ENCODE data around the gene SLC39A3.
"Not testable (repeated sequence)": the region's sequence is repeated elsewhere in the genome, so short reads cannot be mapped to it uniquely, and the experiment has no call there.

The SLC39A3 gene

GRCh38 chr19:2723747-2724146 lies 16.1 kb downstream of the SLC39A3 start:
- DNase-seq (ENCODE audit: low read depth in 1 of 2, low spot score in 1 of 2) = no peak

- no peak for DNase-seq (ENCODE audit: low read depth in 1 of 2, low spot score in 1 of 2)
Measured at GRCh38 chr19:2723345-2723715, 16.5 kb downstream of the SLC39A3 start.

GRCh38 chr19:2722541-2723344 lies 17.1 kb downstream of the SLC39A3 start:
- no peak for DNase-seq (ENCODE audit: low read depth in 1 of 2, low spot score in 1 of 2)

GRCh38 chr19:2721570-2722540 lies 18.0 kb downstream of the SLC39A3 start:
- no peak for DNase-seq (ENCODE audit: low read depth in 1 of 2, low spot score in 1 of 2)

- no peak for DNase-seq (ENCODE audit: low read depth in 1 of 2, low spot score in 1 of 2)
Measured at GRCh38 chr19:2720777-2721569, 18.8 kb downstream of the SLC39A3 start, which contains the start of gene DIRAS1. TSS of gene DIRAS1 (minus strand) at chr19:2721372. CDS start at chr19:2717806, 3,566 bp downstream.

GRCh38 chr19:2719920-2720776 lies 19.7 kb downstream of the SLC39A3 start:
- no peak for DNase-seq (ENCODE audit: low read depth in 1 of 2, low spot score in 1 of 2)

- DNase-seq (ENCODE audit: low read depth in 1 of 2, low spot score in 1 of 2) = no peak
Measured at GRCh38 chr19:2719232-2719735, 20.5 kb downstream of the SLC39A3 start.

GRCh38 chr19:2717638-2718541 lies 21.9 kb downstream of the SLC39A3 start:
- no peak for DNase-seq (ENCODE audit: low read depth in 1 of 2, low spot score in 1 of 2)

GRCh38 chr19:2716722-2717637 lies 22.8 kb downstream of the SLC39A3 start:
- no peak for DNase-seq (ENCODE audit: low read depth in 1 of 2, low spot score in 1 of 2)

- DNase-seq (ENCODE audit: low read depth in 1 of 2, low spot score in 1 of 2) = no peak
Measured at GRCh38 chr19:2716275-2716650, 23.6 kb downstream of the SLC39A3 start.

GRCh38 chr19:2715470-2716274 lies 24.1 kb downstream of the SLC39A3 start:
- DNase-seq (ENCODE audit: low read depth in 1 of 2, low spot score in 1 of 2) = no peak

GRCh38 chr19:2714531-2715269 lies 25.1 kb downstream of the SLC39A3 start:
- no peak for DNase-seq (ENCODE audit: low read depth in 1 of 2, low spot score in 1 of 2)

GRCh38 chr19:2714102-2714501 lies 25.7 kb downstream of the SLC39A3 start:
- not testable (repeated sequence) for DNase-seq (ENCODE audit: low read depth in 1 of 2, low spot score in 1 of 2)

- DNase-seq (ENCODE audit: low read depth in 1 of 2, low spot score in 1 of 2) = not testable (repeated sequence)
Measured at GRCh38 chr19:2713170-2713569, 26.6 kb downstream of the SLC39A3 start.

GRCh38 chr19:2711875-2712205 lies 28.0 kb downstream of the SLC39A3 start:
- DNase-seq (ENCODE audit: low read depth in 1 of 2, low spot score in 1 of 2) = no peak

GRCh38 chr19:2711172-2711874 lies 28.5 kb downstream of the SLC39A3 start:
- DNase-seq (ENCODE audit: low read depth in 1 of 2, low spot score in 1 of 2) = no peak
